Activated CD4-positive, alpha-beta memory T cell treated with anti-CD3 and anti-CD28 coated beads, Interleukin-2, amount 10 ng/mL, durations not matched to agents 7 days and 5 days (primary cell): Measurements from ENCODE around the gene HOXA5. TPM values are rescaled to one million over a fixed set of nuclear protein-coding genes. Genes with fewer than 3 reads are reported as not detected.

ENCODE experiments used
- CTCF ChIA-PET: fragments of 350-600 bp; sonication (Branson Sonifier 250); formaldehyde crosslinking; loops from one replicate; lab custom pipeline; 2021; ENCODE audit warnings: antibody characterized with exemption, inconsistent platforms; lab: Charles Lee
- POLR2A ChIA-PET: fragments of 350-600 bp; sonication (Branson Sonifier 250); formaldehyde crosslinking; loops from one replicate; lab custom pipeline; 2021; ENCODE audit warnings: antibody characterized with exemption; lab: Charles Lee
- DNase-seq: peaks from one replicate; pipeline ENCODE4 v3.0.0-alpha.2; 2020
- H3K27ac Mint-ChIP-seq: one replicate; pipeline ENCODE4 v1.8.0; 2021; ENCODE audit warnings: mild to moderate bottlenecking, mixed read lengths
- H3K27me3 Mint-ChIP-seq: one replicate; pipeline ENCODE4 v1.8.0; 2021; ENCODE audit warnings: mixed read lengths
- H3K36me3 Mint-ChIP-seq: one replicate; pipeline ENCODE4 v1.8.0; 2021; ENCODE audit warnings: low read depth, mixed read lengths
- H3K4me1 Mint-ChIP-seq: one replicate; pipeline ENCODE4 v1.8.0; 2021; ENCODE audit warnings: mixed read lengths
- H3K4me3 Mint-ChIP-seq: one replicate; pipeline ENCODE4 v1.8.0; 2021; ENCODE audit warnings: mild to moderate bottlenecking, mixed read lengths
- H3K9me3 Mint-ChIP-seq: one replicate; pipeline ENCODE4 v1.8.0; 2021; ENCODE audit warnings: mixed read lengths
- total RNA-seq, 2 experiments: library from RNA; stranded (reverse); gene quantifications; one replicate each; pipeline ENCODE4 v1.2.3, GENCODE V29; 2021

The HOXA5 gene
- total RNA-seq, 2 experiments from 2014 or later: not detected

DNA sequence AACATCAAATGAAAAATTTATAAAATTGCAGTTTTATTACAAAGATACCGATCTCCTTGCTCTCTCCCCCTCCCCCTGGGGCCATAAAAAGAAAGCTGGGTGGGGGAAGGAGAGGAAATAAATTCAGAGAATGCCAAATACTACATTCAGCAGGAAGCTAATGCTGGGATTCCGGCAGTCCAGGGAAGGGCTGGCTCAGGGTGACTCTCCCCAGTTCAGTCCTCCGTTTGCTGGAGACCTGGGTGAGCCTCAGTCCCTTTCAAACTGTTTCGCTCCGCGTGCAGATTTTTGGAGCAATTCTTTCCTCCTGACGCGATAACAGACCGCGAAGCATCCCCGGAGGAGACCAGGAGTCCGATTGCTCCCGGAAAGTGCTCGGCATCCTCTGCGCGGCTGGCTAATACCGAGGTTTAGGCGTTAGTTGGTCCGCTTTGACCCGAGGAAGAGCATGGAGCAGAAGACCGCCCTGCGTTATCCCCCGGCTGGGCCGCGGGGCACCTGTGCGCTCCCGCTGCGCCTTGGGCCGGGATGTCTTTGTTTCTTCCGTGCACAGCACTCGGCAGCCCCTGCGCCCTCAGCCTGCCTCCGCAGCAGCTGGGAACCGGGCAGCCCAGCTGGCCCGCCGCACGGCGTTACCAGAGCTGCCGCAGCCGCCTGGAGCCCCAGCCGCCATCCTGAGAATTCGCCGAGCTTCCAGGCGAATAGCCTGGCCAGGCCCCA lies 37.1 kb downstream of the HOXA5 start:
- Mint-ChIP-seq H3K9me3 (no peaks in the 10 kb centered on the region), H3K4me1 (peaks cover 6% of the 10 kb centered on the region), H3K27me3 (peaks cover 34% of the 10 kb centered on the region), H3K27ac (no peak overlapping the region), H3K36me3 (peaks cover 3% of the 10 kb centered on the region), H3K4me3 (no peak overlapping the region)
- ChIA-PET POLR2A (no interaction called here), CTCF (interaction anchor here (1.4 kb wide), 1 partner anchor 10 kb away, joined by 3 read pairs; the partner anchor contains the start of gene HOXA1)
- DNase-seq: no peak

DNA sequence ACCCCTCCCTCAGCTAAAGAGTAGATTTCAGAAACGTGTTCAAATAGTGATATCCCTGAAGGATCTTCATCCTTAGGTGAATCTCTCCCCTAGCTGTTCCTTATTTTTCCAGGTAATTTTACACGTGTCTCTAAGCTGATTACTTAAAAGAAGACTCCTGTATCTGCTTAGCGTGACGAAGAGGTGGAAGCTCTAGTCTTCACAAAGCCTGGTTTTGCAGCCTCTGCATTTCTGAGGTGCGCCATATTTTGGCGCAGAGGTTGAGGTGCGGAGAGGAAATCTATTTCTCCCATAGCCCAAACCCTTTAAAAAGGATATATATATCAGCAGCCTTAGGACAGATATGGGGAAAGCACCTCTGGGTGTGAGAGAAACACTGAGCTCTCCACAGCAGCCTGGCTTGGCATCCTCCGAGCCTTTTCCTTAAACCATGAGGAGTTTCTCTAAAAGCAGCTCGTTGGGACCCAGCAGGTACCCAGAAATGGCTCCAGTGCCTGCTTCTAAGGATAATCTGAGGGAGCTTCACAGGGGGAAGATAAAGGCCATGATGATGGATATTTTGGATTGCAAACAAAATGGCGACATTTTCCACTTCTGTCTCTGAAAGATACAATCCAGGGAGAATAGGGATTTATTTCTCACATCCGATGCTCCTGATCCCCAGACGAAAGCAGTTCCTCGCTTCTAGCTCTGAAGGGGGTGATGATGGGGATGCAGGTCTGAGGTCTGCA lies 38.0 kb downstream of the HOXA5 start:
- Mint-ChIP-seq H3K27ac (no peak overlapping the region), H3K9me3 (no peaks in the 10 kb centered on the region), H3K27me3 (peaks cover 42% of the 10 kb centered on the region), H3K4me1 (peaks cover 6% of the 10 kb centered on the region), H3K36me3 (peaks cover 5% of the 10 kb centered on the region), H3K4me3 (no peak overlapping the region)
- POLR2A ChIA-PET: interaction anchor here (0.8 kb wide), 1 partner anchor 12 kb away, joined by 3 read pairs; no protein-coding TSS in a partner anchor
- no peak for DNase-seq
- CTCF ChIA-PET: interaction anchor here (1.4 kb wide), 1 partner anchor 9 kb away, joined by 3 read pairs; the partner anchor contains the start of gene HOXA1

DNA sequence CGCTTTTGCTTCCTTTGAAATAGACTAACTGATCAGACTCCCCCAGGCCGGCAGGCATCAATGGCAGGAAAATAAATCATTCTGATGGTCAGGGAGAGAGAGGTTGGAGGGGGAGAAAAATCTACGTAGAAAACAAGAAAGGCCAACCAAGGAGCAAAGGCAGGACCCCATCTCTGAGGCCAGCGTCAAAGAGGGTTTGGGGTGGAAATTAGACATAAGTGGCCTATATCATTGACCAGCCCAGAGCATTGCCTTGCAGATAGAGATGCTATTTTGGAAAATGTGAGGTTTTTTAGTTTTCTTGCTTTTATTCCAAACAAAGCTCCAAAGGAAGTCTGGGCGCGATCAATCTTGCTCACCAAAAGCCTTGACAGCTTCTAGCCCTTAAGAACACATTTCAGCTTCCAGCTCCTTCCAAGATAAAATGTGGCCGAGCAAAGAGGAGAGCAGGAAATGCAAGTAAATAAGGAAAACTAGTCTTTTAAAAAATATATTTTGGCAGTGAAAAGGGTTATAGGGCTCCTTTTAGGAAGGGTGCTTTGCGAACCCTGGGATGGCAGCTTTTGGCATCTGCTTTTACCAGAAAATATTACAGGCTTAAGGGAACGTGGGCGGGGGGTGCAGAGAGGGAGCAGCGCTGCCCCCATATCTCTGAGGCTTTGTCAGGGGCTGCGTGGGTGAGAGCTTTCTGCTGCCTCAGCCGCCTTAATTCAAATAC lies 39.0 kb downstream of the HOXA5 start:
- ChIA-PET CTCF (interaction anchor here (1.4 kb wide), 1 partner anchor 8 kb away, joined by 3 read pairs; the partner anchor contains the start of gene HOXA1), POLR2A (no interaction called here)
- H3K27ac Mint-ChIP-seq: no peak overlapping the region
- H3K4me1 Mint-ChIP-seq: peaks cover 6% of the 10 kb centered on the region
- H3K9me3 Mint-ChIP-seq: no peaks in the 10 kb centered on the region
- H3K27me3 Mint-ChIP-seq: peaks cover 49% of the 10 kb centered on the region
- peaks cover 8% of the 10 kb centered on the region for H3K36me3 Mint-ChIP-seq
- no peak overlapping the region for H3K4me3 Mint-ChIP-seq
- no peak for DNase-seq

DNA sequence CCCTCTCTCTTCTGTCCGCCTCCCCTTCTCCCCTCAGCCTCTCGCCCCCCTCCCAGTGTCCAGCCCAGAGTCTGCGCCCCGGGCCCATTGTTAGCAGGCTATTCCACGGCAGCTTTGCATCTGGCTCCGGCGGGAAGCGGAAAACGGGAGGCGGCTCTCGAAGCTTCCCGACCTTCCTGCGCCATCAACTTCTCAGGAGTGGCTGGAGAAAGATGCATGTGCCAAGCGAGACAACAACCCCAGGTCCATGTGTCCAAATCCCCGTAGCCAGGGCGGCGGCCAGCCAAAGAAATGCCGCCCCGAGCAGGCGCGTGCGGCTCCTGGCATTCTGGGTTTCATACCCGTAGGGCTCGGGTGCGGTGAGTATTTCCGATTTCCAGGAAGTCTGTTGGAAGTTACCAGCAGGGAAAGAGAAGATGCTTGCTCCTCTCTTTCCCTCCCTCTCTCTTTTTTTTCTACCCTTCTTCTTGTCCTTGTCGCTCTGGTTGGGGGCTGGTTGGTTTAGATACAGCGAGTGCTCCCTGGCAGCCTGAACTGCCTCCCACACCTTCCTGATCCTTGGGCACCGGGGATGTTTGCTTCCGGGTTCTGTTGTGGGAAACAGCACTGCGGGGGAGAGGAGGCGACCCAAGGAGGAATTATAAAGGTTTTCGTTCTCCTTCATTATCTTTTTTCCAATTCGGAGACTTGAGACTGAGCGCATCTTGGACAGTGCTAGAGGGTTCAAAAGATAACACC lies 39.8 kb downstream of the HOXA5 start:
- ChIA-PET POLR2A (no interaction called here), CTCF (no interaction called here)
- peaks cover 8% of the 10 kb centered on the region for H3K36me3 Mint-ChIP-seq
- peaks cover 6% of the 10 kb centered on the region for H3K4me1 Mint-ChIP-seq
- no peak overlapping the region for H3K27ac Mint-ChIP-seq
- no peak for DNase-seq
- peaks cover 57% of the 10 kb centered on the region for H3K27me3 Mint-ChIP-seq
- H3K9me3 Mint-ChIP-seq: no peaks in the 10 kb centered on the region
- H3K4me3 Mint-ChIP-seq: no peak overlapping the region

DNA sequence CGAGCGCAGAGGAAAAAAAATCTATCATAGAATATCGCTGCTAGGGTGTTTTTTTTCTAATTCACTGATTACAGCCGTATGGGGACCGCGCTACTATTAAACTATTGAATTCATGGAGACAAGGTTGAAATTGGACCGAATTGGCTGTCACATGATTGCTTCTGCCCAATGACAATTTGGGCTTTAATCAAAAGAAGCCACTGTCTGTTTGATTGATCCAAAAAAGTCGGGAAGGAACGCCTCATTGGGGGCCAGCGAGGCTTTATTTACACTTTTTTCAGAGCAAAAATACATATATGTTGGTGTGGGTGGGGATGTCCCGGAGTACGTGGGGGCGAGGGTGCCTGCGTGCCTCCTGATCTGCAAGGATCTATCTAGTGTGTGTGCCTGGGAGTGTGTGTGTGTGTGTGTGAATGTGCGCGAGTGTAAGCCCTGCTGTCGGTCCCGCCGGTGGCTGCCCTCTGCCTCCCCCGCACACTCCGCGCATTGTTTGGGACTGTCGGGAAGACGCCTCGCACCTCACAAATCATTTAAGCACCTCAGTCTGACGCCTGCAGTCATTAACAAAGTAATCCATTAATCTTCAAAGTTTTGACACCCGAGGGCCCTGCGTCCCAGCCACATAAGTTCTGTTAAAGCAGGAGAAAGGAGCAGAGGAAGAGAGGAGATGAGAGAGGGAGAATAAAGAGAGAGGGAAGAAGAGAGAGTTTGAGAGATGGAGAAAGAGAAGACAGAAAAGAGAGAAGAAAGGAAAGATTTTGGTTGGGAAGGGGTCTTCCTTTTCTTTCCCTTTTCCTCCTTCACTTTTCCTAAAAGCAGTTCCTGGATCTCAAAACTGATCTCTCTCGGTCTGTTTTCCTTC lies 40.7 kb downstream of the HOXA5 start, which contains the start of gene HOXA2:
Gene HOXA2, minus strand, starts transcription at position 103 of the 862 bp plus-strand sequence. CDS start 183 bp downstream, outside the sequence.
- ChIA-PET CTCF (no interaction called here), POLR2A (no interaction called here)
- peaks cover 64% of the 10 kb centered on the region for H3K27me3 Mint-ChIP-seq
- H3K4me1 Mint-ChIP-seq: peaks cover 6% of the 10 kb centered on the region
- no peak within 1 kb of the TSS for H3K4me3 Mint-ChIP-seq
- DNase-seq: no peak
- H3K27ac Mint-ChIP-seq: no peak within 1 kb of the TSS
- H3K36me3 Mint-ChIP-seq: peaks cover 8% of the 10 kb centered on the region
- H3K9me3 Mint-ChIP-seq: no peaks in the 10 kb centered on the region

DNA sequence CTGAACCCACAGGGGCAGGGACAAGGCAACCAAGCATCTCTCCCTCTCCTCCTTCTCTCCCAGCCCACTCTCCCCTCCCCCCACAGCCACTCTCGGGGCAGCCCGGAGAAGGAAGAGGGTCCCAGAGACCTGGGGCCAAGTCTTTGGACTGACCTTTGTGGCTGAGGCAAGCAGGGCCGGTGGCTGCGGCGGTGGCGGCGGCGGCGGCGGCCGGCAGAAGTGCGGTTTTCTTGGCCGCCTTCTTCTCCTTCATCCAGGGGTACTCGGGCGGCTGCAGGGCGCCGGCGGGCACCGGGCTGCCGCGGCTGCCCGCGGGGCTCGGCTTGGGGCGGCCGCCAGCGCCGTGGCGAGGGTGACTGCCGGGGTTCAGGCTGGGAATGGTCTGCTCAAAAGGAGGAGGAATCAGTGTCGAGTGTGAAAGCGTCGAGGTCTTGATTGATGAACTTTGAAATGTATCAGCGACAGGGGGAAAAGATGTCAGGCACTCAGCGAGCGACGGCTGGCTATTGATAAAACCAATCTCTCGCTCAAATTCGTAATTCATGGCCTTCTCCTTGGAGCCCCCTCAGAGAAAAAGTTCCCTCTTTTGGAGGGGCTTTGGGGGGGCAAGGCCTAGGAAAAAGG lies 41.4 kb downstream of the HOXA5 start:
- Mint-ChIP-seq H3K36me3 (peaks cover 8% of the 10 kb centered on the region), H3K4me1 (peaks cover 14% of the 10 kb centered on the region), H3K27ac (no peak overlapping the region), H3K9me3 (no peaks in the 10 kb centered on the region), H3K27me3 (peaks cover 72% of the 10 kb centered on the region), H3K4me3 (no peak overlapping the region)
- no peak for DNase-seq
- ChIA-PET POLR2A (no interaction called here), CTCF (no interaction called here)

DNA sequence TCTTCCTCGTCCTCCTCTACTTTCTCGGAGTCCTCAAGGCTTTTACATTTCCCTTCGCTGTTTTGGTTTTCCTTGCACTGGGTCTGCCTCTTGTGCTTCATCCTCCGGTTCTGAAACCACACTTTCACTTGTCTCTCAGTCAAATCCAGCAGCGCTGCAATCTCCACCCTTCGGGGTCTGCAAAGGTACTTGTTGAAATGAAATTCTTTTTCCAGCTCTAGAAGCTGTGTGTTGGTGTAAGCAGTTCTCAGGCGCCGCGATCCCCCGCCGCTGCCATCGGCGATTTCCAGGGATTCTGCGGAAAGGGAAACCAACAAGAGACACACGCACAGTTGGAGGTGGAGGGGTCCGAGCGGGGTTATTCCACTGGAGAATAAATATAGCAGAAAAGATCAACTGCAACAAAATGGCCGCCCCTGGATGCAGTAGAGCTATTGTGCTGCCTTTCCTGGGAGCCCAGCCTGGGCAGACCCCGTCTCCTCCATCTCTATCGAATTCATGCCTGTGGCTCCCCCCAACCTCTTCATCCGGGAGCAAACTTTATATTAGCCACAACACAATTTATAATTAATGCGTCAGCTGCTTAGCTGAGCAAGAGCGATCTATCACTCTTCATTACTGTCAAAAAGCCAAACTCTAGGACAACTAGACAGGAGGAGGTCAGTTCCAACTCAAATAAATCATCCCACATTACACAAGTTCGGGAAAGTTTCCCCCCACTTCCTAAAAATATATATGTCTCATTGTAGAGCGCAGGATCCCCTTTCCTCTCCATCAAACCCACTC lies 42.1 kb downstream of the HOXA5 start:
- peaks cover 8% of the 10 kb centered on the region for H3K36me3 Mint-ChIP-seq
- no peak for DNase-seq
- H3K27ac Mint-ChIP-seq: no peak overlapping the region
- H3K4me1 Mint-ChIP-seq: peaks cover 15% of the 10 kb centered on the region
- H3K4me3 Mint-ChIP-seq: no peak overlapping the region
- no peaks in the 10 kb centered on the region for H3K9me3 Mint-ChIP-seq
- ChIA-PET POLR2A (no interaction called here), CTCF (no interaction called here)
- H3K27me3 Mint-ChIP-seq: peaks cover 72% of the 10 kb centered on the region

DNA sequence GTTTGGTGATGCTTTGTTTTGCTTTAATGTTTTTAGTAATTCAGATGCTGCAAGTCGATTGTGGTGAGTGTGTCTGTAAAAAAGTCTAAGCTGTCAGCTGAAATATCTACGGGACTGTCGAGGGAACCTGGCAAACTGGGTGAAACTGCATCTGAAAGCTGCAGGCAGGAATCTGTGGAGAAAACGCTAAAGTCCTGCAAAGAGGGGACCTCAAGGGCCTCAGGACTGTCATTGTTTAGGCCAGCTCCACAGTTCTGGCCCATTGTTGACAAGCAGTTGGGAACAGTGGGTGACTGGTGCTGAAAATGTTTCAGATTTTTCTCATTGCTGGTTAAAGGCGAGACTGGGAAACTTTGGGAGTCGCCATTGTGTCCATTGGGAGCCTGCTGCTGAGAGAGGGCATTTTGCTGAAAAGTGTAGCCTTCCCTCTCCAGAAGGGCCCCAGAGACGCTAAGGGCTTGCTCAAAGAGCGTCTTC lies 42.7 kb downstream of the HOXA5 start:
- no peak overlapping the region for H3K4me3 Mint-ChIP-seq
- no peak overlapping the region for H3K27ac Mint-ChIP-seq
- ChIA-PET CTCF (no interaction called here), POLR2A (no interaction called here)
- H3K27me3 Mint-ChIP-seq: peaks cover 73% of the 10 kb centered on the region
- no peak for DNase-seq
- peaks cover 8% of the 10 kb centered on the region for H3K36me3 Mint-ChIP-seq
- H3K9me3 Mint-ChIP-seq: no peaks in the 10 kb centered on the region
- H3K4me1 Mint-ChIP-seq: peaks cover 16% of the 10 kb centered on the region

DNA sequence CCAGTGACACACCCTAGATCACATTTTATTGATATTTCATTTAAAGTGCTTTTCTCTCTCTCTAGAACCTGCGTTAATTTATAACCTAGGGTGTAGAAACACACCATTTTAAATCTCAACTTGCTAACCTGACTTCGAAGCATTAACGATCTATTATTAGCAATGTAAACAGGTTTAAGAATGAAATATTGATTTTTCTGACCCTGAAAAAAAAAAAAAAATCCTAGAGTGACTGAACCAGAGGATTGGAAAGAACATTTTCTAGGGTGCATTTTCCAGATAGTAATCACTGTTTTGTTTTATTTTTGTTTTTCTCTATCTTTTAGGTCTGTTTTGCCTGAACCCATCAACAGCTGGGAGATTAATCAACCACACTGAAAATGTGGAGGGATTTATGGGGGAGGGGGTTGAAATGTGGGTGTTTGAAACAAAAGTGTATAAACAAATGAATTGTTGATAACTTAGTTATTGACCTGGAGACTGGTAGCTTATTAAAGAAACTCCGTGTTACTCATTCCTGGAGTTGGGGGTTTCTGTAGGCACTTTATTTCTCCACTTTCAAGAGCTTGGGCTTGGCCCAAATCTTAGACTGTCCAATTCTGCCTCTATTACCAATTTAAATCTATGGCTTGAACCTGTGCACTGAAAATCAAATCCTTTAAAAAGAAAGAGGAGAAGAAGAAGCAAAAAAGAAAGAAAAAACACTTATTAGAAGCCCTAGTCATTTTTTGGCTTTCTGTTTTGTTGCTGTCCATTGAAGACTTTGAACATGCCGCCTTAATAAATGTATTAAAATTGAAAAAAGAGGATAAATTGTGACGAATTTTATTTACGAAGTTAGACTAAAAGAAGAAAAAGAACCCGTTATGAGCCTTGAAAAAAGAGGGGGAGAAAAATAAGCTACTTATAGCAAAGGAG lies 43.8 kb downstream of the HOXA5 start:
- peaks cover 8% of the 10 kb centered on the region for H3K36me3 Mint-ChIP-seq
- ChIA-PET POLR2A (no interaction called here), CTCF (interaction anchor here (0.5 kb wide), 1 partner anchor 249 kb away, joined by 5 read pairs; no protein-coding TSS in a partner anchor)
- peaks cover 25% of the 10 kb centered on the region for H3K4me1 Mint-ChIP-seq
- no peak for DNase-seq
- no peak overlapping the region for H3K4me3 Mint-ChIP-seq
- no peaks in the 10 kb centered on the region for H3K9me3 Mint-ChIP-seq
- no peak overlapping the region for H3K27ac Mint-ChIP-seq
- peaks cover 80% of the 10 kb centered on the region for H3K27me3 Mint-ChIP-seq
